Measurements from ENCODE around the gene FAM110D. TPM values are rescaled to one million over a fixed set of nuclear protein-coding genes. Genes with fewer than 3 reads are reported as not detected.

FAM110D gene
- polyA plus RNA-seq, 1 of the 3 experiments (the other 2 are of a cell fraction): 0.64 TPM

DNA sequence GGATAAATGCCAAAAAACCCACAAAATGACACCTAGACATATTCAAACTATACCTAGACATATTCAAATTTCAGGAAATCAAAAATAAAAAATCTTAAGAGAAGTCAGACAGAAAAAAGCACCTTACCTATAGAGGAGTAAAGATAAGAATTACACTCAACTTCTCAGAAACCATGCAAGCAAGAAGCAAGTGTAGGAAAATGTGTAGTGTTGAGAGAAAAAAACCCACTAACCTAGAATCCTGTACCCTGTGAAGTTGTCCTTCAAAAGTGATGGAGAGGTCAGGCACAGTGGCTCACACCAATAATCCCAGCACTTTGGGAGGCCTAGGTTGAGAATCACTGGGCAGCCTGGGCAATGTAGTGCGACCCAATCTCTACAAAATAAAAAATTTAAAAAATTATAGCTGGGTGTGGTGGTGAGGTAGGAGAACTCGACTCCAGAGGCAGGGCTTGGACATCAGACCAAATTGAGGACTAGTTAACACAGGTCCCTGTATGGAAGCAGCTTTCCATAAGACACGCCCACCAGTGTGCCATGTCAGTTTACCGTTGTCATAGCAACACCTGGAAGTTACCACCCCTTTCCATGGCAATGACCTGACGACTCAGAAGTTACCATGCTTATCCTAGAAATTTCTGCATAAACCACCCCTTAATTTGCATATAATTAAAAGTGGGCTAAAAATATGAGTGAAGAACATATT is 26.6 kb upstream of the FAM110D start:
- no peak overlapping the region for H3K4me3 ChIP-seq (ENCODE audit: low read depth in 2 of 2, low read length in 1 of 2)
- CTCF ChIA-PET: interaction anchor here (0.7 to 11.3 kb wide), 5 partner anchors 13 to 31 kb away, joined by 3 to 91 read pairs (median 3); no protein-coding TSS in a partner anchor
- WGBS (ENCODE audit: low lambda C conversion rate): 52% methylated on average over 5 of the region's 5 CpGs

GRCh38 chr1:26132834-26133167 is 26.1 kb upstream of the FAM110D start:
- no peak for DNase-seq
- no peaks in the 10 kb centered on the region for H3F3A ChIP-seq (replicated peaks; ENCODE audit: insufficient read depth)
- 85% methylated on average over 2 of the region's 2 CpGs for WGBS (ENCODE audit: low lambda C conversion rate)
- no peak overlapping the region for H3K27ac ChIP-seq (ENCODE audit: low read depth in 2 of 2, low read length in 1 of 2)
- no peak overlapping the region for H3K4me3 ChIP-seq (ENCODE audit: low read depth in 2 of 2, low read length in 1 of 2)
- no peaks in the 10 kb centered on the region for H3K4me1 ChIP-seq (ENCODE audit: control insufficient read depth in 1 of 2, insufficient read depth in 2 of 2, low read depth in 1 of 2, low read length in 1 of 2)
- H3K36me3 ChIP-seq (replicated peaks in 1 of 2; ENCODE audit: control insufficient read depth in 1 of 2, insufficient read depth in 2 of 2, low read length in 1 of 2): no peaks in the 10 kb centered on the region
- H3K27me3 ChIP-seq (ENCODE audit: insufficient read depth): no peaks in the 10 kb centered on the region
- TF ChIP-seq, protein P1, sequence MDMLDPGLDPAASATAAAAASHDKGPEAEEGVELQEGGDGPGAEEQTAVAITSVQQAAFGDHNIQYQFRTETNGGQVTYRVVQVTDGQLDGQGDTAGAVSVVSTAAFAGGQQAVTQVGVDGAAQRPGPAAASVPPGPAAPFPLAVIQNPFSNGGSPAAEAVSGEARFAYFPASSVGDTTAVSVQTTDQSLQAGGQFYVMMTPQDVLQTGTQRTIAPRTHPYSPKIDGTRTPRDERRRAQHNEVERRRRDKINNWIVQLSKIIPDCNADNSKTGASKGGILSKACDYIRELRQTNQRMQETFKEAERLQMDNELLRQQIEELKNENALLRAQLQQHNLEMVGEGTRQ (IDR thresholded peaks at IDR 0.05; ENCODE audit: borderline replicate concordance, low read depth, low read length): no peak
- no peaks in the 10 kb centered on the region for H3K79me2 ChIP-seq (ENCODE audit: insufficient read depth)
- POLR2A ChIA-PET: no interaction called here
- H3K9me3 ChIP-seq: no peaks in the 10 kb centered on the region
- no peak overlapping the region for H3K4me2 ChIP-seq
- no peaks in the 10 kb centered on the region for H4K20me1 ChIP-seq (ENCODE audit: insufficient read depth)
- H3K9me2 ChIP-seq: no peaks in the 10 kb centered on the region
- CTCF ChIA-PET: interaction anchor here (0.7 to 1.5 kb wide), 3 partner anchors 12 to 31 kb away, joined by 3 to 6 read pairs (median 3); no protein-coding TSS in a partner anchor
- no peak overlapping the region for H2AFZ ChIP-seq (ENCODE audit: low read depth)
- H3K9ac ChIP-seq: no peak overlapping the region

More for the DNA sequence above, 26.6 kb upstream of the FAM110D start:
- Histone ChIP-seq H3K4me2 (no peak overlapping the region), H3K36me3 (replicated peaks in 1 of 2; ENCODE audit: control insufficient read depth in 1 of 2, insufficient read depth in 2 of 2, low read length in 1 of 2) (no peaks in the 10 kb centered on the region), H3K9me3 (no peaks in the 10 kb centered on the region), H3K27me3 (ENCODE audit: insufficient read depth) (no peaks in the 10 kb centered on the region), H3K79me2 (ENCODE audit: insufficient read depth) (no peaks in the 10 kb centered on the region), H2AFZ (ENCODE audit: low read depth) (no peak overlapping the region), H3K27ac (ENCODE audit: low read depth in 2 of 2, low read length in 1 of 2) (no peak overlapping the region), H3K9me2 (no peaks in the 10 kb centered on the region), H3F3A (replicated peaks; ENCODE audit: insufficient read depth) (no peaks in the 10 kb centered on the region), H3K9ac (no peak overlapping the region), H3K4me1 (ENCODE audit: control insufficient read depth in 1 of 2, insufficient read depth in 2 of 2, low read depth in 1 of 2, low read length in 1 of 2) (no peaks in the 10 kb centered on the region), H4K20me1 (ENCODE audit: insufficient read depth) (no peaks in the 10 kb centered on the region)
- no peak for DNase-seq
- TF ChIP-seq SMC3 (IDR thresholded peaks at IDR 0.05; ENCODE audit: low read depth, low read length): no peak
- TF ChIP-seq FOXM1 (IDR thresholded peaks at IDR 0.05; ENCODE audit: low read depth): no peak
- TF ChIP-seq, protein P1 (IDR thresholded peaks at IDR 0.05; ENCODE audit: borderline replicate concordance, low read depth, low read length): no peak
- TF ChIP-seq RAD21 (IDR thresholded peaks at IDR 0.05; ENCODE audit: low read length): no peak
- no peak for TF ChIP-seq RFX5 (IDR thresholded peaks at IDR 0.05; ENCODE audit: low read length)
- no peak for TF ChIP-seq EZH2phosphoT487 (IDR thresholded peaks at IDR 0.05; ENCODE audit: borderline replicate concordance, low read depth)
- no peak for TF ChIP-seq NFIC (IDR thresholded peaks at IDR 0.05; ENCODE audit: borderline replicate concordance)
- TF ChIP-seq FOSL2 (IDR thresholded peaks at IDR 0.05; ENCODE audit: borderline replicate concordance, low read depth): no peak
- TF ChIP-seq, protein P2, sequence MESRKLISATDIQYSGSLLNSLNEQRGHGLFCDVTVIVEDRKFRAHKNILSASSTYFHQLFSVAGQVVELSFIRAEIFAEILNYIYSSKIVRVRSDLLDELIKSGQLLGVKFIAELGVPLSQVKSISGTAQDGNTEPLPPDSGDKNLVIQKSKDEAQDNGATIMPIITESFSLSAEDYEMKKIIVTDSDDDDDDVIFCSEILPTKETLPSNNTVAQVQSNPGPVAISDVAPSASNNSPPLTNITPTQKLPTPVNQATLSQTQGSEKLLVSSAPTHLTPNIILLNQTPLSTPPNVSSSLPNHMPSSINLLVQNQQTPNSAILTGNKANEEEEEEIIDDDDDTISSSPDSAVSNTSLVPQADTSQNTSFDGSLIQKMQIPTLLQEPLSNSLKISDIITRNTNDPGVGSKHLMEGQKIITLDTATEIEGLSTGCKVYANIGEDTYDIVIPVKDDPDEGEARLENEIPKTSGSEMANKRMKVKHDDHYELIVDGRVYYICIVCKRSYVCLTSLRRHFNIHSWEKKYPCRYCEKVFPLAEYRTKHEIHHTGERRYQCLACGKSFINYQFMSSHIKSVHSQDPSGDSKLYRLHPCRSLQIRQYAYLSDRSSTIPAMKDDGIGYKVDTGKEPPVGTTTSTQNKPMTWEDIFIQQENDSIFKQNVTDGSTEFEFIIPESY (IDR thresholded peaks at IDR 0.05; ENCODE audit: borderline replicate concordance, low read depth): no peak
- no peak for TF ChIP-seq TEAD4 (IDR thresholded peaks at IDR 0.05; ENCODE audit: borderline replicate concordance, insufficient read depth)
- POLR2A ChIA-PET: no interaction called here
